Muscle of back (tissue), 13 donors: ENCODE data around the gene TRPC4AP. TPM values are rescaled to one million over a fixed set of nuclear protein-coding genes. Genes with fewer than 3 reads are reported as not detected.
"Not testable (repeated sequence)": the region's sequence is repeated elsewhere in the genome, so short reads cannot be mapped to it uniquely, and the experiment has no call there.

ENCODE experiments used
- DNase-seq, 3 donors: peaks; one replicate each; pipeline versions ENCODE4 v3.0.0 to v3.0.0-alpha.2; 2013
- long read RNA-seq, 9 donors: transcript quantifications; one replicate each; lab custom pipeline, GENCODE V29; 2026
- polyA plus RNA-seq, 10 donors: library from polyadenylated mRNA; unstranded; fragments of 120-200 nt; gene quantifications; one replicate each; pipeline ENCODE4 v1.2.1, GENCODE V29; 2013; ENCODE audit not compliant: insufficient read length in 10 of 10

TRPC4AP gene
- polyA plus RNA-seq, result 10 to 100 TPM; 49.4 to 63.2 (median 54.0) TPM
- long read RNA-seq, donor 1, transcript TRPC4AP-201 (19 exons, 3,226 nt), result major isoform, 6 of 9 reads
- long read RNA-seq, donor 1, partial matches to known transcripts, result 0 of 9 reads
- long read RNA-seq, donor 1, other reads (novel, unspliced or antisense), result 0 of 9 reads
- long read RNA-seq, donor 2, transcript TRPC4AP-201 (19 exons, 3,226 nt), result minor isoform, 5 of 11 reads
- long read RNA-seq, donor 2, transcript TRPC4AP-202 (19 exons, 3,138 nt), result major isoform, 6 of 11 reads
- long read RNA-seq, donor 2, partial matches to known transcripts, result 0 of 11 reads
- long read RNA-seq, donor 2, other reads (novel, unspliced or antisense), result 0 of 11 reads
- long read RNA-seq, donor 3, result 0 reads
- long read RNA-seq, donor 4, transcript TRPC4AP-201 (19 exons, 3,226 nt), result major isoform, 5 of 9 reads
- long read RNA-seq, donor 4, partial matches to known transcripts, result 0 of 9 reads
- long read RNA-seq, donor 4, other reads (novel, unspliced or antisense), result 0 of 9 reads
- long read RNA-seq, donor 5, transcript TRPC4AP-201 (19 exons, 3,226 nt), result major isoform, 6 of 10 reads
- long read RNA-seq, donor 5, partial matches to known transcripts, result 0 of 10 reads
- long read RNA-seq, donor 5, other reads (novel, unspliced or antisense), result 0 of 10 reads
- long read RNA-seq, donor 6, transcript TRPC4AP-201 (19 exons, 3,226 nt), result major isoform, 8 of 11 reads
- long read RNA-seq, donor 6, partial matches to known transcripts, result 0 of 11 reads
- long read RNA-seq, donor 6, other reads (novel, unspliced or antisense), result 0 of 11 reads
- long read RNA-seq, donor 7, transcript TRPC4AP-201 (19 exons, 3,226 nt), result major isoform, 7 of 13 reads
- long read RNA-seq, donor 7, transcript TRPC4AP-202 (19 exons, 3,138 nt), result minor isoform, 6 of 13 reads
- long read RNA-seq, donor 7, partial matches to known transcripts, result 0 of 13 reads
- long read RNA-seq, donor 7, other reads (novel, unspliced or antisense), result 0 of 13 reads
- long read RNA-seq, donor 8, partial matches to known transcripts, result 0 of 3 reads
- long read RNA-seq, donor 8, other reads (novel, unspliced or antisense), result 0 of 3 reads
- long read RNA-seq, donor 9, partial matches to known transcripts, result 0 of 1 reads
- long read RNA-seq, donor 9, other reads (novel, unspliced or antisense), result 0 of 1 reads

GRCh38 chr20:35092524-35093266 lies at the start of gene TRPC4AP:
Gene TRPC4AP, minus strand, starts transcription at chr20:35092807. Its CDS starts 26 bp downstream, at chr20:35092781.
- peak; percentile 93 to 98 (median 95) for DNase-seq

- no peak for DNase-seq
Observed at GRCh38 chr20:35135867-35136586, 43.4 kb upstream of the TRPC4AP start.

GRCh38 chr20:35134880-35135279 lies 42.3 kb upstream of the TRPC4AP start:
- peak in 1 of 3 donors; percentile 58 for DNase-seq

GRCh38 chr20:35134472-35134871 lies 41.9 kb upstream of the TRPC4AP start:
- peak in 1 of 3 donors; percentile 52 for DNase-seq

- no peak for DNase-seq
Observed at GRCh38 chr20:35133735-35134134, 41.1 kb upstream of the TRPC4AP start.

- DNase-seq, result no peak
Observed at GRCh38 chr20:35133031-35133430, 40.4 kb upstream of the TRPC4AP start.

- no peak for DNase-seq
Observed at GRCh38 chr20:35131934-35132333, 39.3 kb upstream of the TRPC4AP start.

- DNase-seq, result no peak
Observed at GRCh38 chr20:35129647-35130069, 37.1 kb upstream of the TRPC4AP start.

GRCh38 chr20:35125753-35126152 lies 33.1 kb upstream of the TRPC4AP start:
- no peak for DNase-seq

- no peak for DNase-seq
Observed at GRCh38 chr20:35122756-35123405, 30.3 kb upstream of the TRPC4AP start.

- DNase-seq, result no peak
Observed at GRCh38 chr20:35121186-35121585, 28.6 kb upstream of the TRPC4AP start.

GRCh38 chr20:35120012-35120701 lies 27.6 kb upstream of the TRPC4AP start:
- no peak for DNase-seq

- peak in 1 of 3 donors; percentile 9 for DNase-seq
Observed at GRCh38 chr20:35117629-35118028, 25.0 kb upstream of the TRPC4AP start.

GRCh38 chr20:35117196-35117595 lies 24.6 kb upstream of the TRPC4AP start:
- peak in 2 of 3 donors; percentile 28 to 51 for DNase-seq

- no peak for DNase-seq
Observed at GRCh38 chr20:35116258-35116657, 23.7 kb upstream of the TRPC4AP start.

- DNase-seq, result no peak
Observed at GRCh38 chr20:35115606-35116005, 23.0 kb upstream of the TRPC4AP start.

- DNase-seq, result not testable (repeated sequence)
Observed at GRCh38 chr20:35112276-35112675, 19.7 kb upstream of the TRPC4AP start.

- peak in 1 of 3 donors; percentile 32 for DNase-seq
Observed at GRCh38 chr20:35111141-35111888, 18.7 kb upstream of the TRPC4AP start.

GRCh38 chr20:35108921-35109320 lies 16.3 kb upstream of the TRPC4AP start:
- DNase-seq, result no peak
